H1 (cell line): ENCODE measurements around the gene TNFRSF8. TPM values are rescaled to one million over a fixed set of nuclear protein-coding genes. Genes with fewer than 3 reads are reported as not detected.

ENCODE experiments used
- CTCF ChIA-PET: fragments of 300-600 bp; sonication (Branson Sonifier 250); formaldehyde crosslinking; loops from one replicate; lab custom pipeline; 2021; ENCODE audit not compliant: partially characterized antibody; lab: Charles Lee
- POLR2A ChIA-PET: fragments of 300-600 bp; sonication (Branson Sonifier 250); formaldehyde crosslinking; loops from one replicate; lab custom pipeline; 2021; ENCODE audit warnings: inconsistent platforms; ENCODE audit not compliant: partially characterized antibody; lab: Charles Lee
- DNase-seq, 2 experiments: peaks; one replicate each; pipeline versions ENCODE4 v3.0.0 to v3.0.0-alpha.2; 2010 to 2022; ENCODE audit warnings: low spot score in 2 of 2, low read depth in 1 of 2, mixed read lengths in 1 of 2
- FAIRE-seq: peaks from 2 replicates; lab custom pipeline; 2011; peaks lifted over from hg19 to GRCh38; lab: Jason Lieb, UNC
- H2AFZ ChIP-seq: 2 replicates; pipeline ENCODE4 v1.8.1; 2012; ENCODE audit warnings: low read length, inconsistent platforms
- H2AK5ac ChIP-seq: 2 replicates; pipeline ENCODE4 v1.6.1; 2013; ENCODE audit warnings: low read depth, low read length
- H2BK120ac ChIP-seq: replicated peaks from 2 replicates; pipeline ENCODE3; 2013; ENCODE audit warnings: low read depth, low read length, inconsistent platforms
- H2BK12ac ChIP-seq: 2 replicates; pipeline ENCODE4 v1.6.1; 2013; ENCODE audit warnings: low read depth, low read length
- H2BK15ac ChIP-seq: 2 replicates; pipeline ENCODE4 v1.6.1; 2013; ENCODE audit warnings: low read length
- H2BK20ac ChIP-seq: 2 replicates; pipeline ENCODE4 v1.6.1; 2013; ENCODE audit warnings: low read length
- H2BK5ac ChIP-seq: 2 replicates; pipeline ENCODE4 v1.6.1; 2013; ENCODE audit warnings: low read depth, low read length
- H3K14ac ChIP-seq: 2 replicates; pipeline ENCODE4 v1.6.1; 2013; ENCODE audit warnings: inconsistent platforms; ENCODE audit not compliant: insufficient read length
- H3K18ac ChIP-seq: 2 replicates; pipeline ENCODE4 v1.6.1; 2013; ENCODE audit warnings: low read length; ENCODE audit errors: extremely low read depth
- H3K23ac ChIP-seq: 2 replicates; pipeline ENCODE4 v1.6.1; 2013; ENCODE audit warnings: inconsistent platforms; ENCODE audit not compliant: insufficient read length
- H3K23me2 ChIP-seq: 2 replicates; pipeline ENCODE4 v1.6.1; 2013; ENCODE audit warnings: low read depth, low read length
- H3K27ac ChIP-seq: 2 replicates; pipeline ENCODE4 v1.6.1; 2011; ENCODE audit warnings: low read depth, low read length, inconsistent platforms
- H3K27me3 ChIP-seq, 4 experiments: replicated peaks in 1 of 4; 1 replicate in 1 of 4; 2 replicates in 3 of 4; pipeline versions ENCODE4 v1.6.1 to v1.8.1; 2011 to 2013; ENCODE audit warnings: low read length in 3 of 4, mild to moderate bottlenecking in 3 of 4, inconsistent platforms in 2 of 4, mixed read lengths in 2 of 4, moderate library complexity in 1 of 4; ENCODE audit not compliant: control insufficient read depth in 3 of 4, insufficient read depth in 3 of 4; ENCODE audit errors: extremely low read depth in 1 of 4
- H3K36me3 ChIP-seq, 4 experiments: 2 replicates each; pipeline versions ENCODE4 v1.6.1 to v1.8.1; 2011 to 2013; ENCODE audit warnings: mild to moderate bottlenecking in 4 of 4, low read length in 3 of 4, moderate library complexity in 2 of 4, control low read depth in 1 of 4, inconsistent platforms in 1 of 4; ENCODE audit not compliant: insufficient read depth in 4 of 4, control insufficient read depth in 2 of 4
- H3K4ac ChIP-seq: replicated peaks from 2 replicates; pipeline ENCODE3; 2013; ENCODE audit warnings: low read length, low read depth, mixed read lengths, inconsistent platforms; ENCODE audit not compliant: insufficient read length
- H3K4me1 ChIP-seq, 4 experiments: replicated peaks in 1 of 4; 1 replicate in 1 of 4; 2 replicates in 3 of 4; pipeline versions ENCODE4 v1.6.1 to v1.8.1; 2011 to 2013; ENCODE audit warnings: low read length in 3 of 4, inconsistent platforms in 2 of 4, mixed read lengths in 1 of 4; ENCODE audit not compliant: insufficient read depth in 4 of 4, control insufficient read depth in 3 of 4
- H3K4me2 ChIP-seq, 2 experiments: 2 replicates each; pipeline versions ENCODE4 v1.6.1 to v1.8.1; 2011 to 2013; ENCODE audit warnings: low read depth in 2 of 2, low read length in 2 of 2, control low read depth in 1 of 2, inconsistent platforms in 1 of 2, mild to moderate bottlenecking in 1 of 2; ENCODE audit not compliant: insufficient read depth in 1 of 2
- H3K4me3 ChIP-seq, 4 experiments: fragments of 200-600, 300-600 bp in 1 of 4; sonication (generic), shearing (Covaris generic), sonication (Bioruptor Twin) in 1 of 4; 2 replicates each; pipeline versions ENCODE4 v1.5.1 to v1.8.1; 2011 to 2016; ENCODE audit warnings: low read length in 4 of 4, low read depth in 3 of 4, control low read depth in 2 of 4, inconsistent platforms in 2 of 4, mild to moderate bottlenecking in 2 of 4, mixed read lengths in 1 of 4, moderate library complexity in 1 of 4; ENCODE audit not compliant: insufficient read depth in 2 of 4; ENCODE audit errors: extremely low read depth in 1 of 4
- H3K56ac ChIP-seq: replicated peaks from 2 replicates; pipeline ENCODE3; 2013; ENCODE audit warnings: low read depth, mild to moderate bottlenecking, mixed read lengths, low read length, inconsistent platforms; ENCODE audit not compliant: insufficient read length
- H3K79me1 ChIP-seq: 2 replicates; pipeline ENCODE4 v1.6.1; 2013; ENCODE audit warnings: low read depth, low read length, control low read depth
- H3K79me2 ChIP-seq, 2 experiments: 2 replicates each; pipeline versions ENCODE4 v1.6.1 to v1.8.1; 2012 to 2013; ENCODE audit warnings: low read length in 2 of 2, mild to moderate bottlenecking in 2 of 2, inconsistent platforms in 1 of 2; ENCODE audit not compliant: insufficient read depth in 2 of 2, control insufficient read depth in 1 of 2
- H3K9ac ChIP-seq, 4 experiments: replicated peaks in 1 of 4; 1 replicate in 1 of 4; 2 replicates in 3 of 4; pipeline versions ENCODE4 v1.6.1 to v1.8.1; 2011 to 2013; ENCODE audit warnings: low read depth in 3 of 4, low read length in 3 of 4, control low read depth in 2 of 4, mild to moderate bottlenecking in 2 of 4, moderate library complexity in 2 of 4, inconsistent platforms in 1 of 4; ENCODE audit errors: extremely low read depth in 1 of 4
- H3K9me3 ChIP-seq, 2 experiments: 2 replicates each; pipeline versions ENCODE4 v1.6.1 to v1.8.1; 2012 to 2013; ENCODE audit warnings: mild to moderate bottlenecking in 2 of 2, moderate library complexity in 2 of 2, control low read depth in 1 of 2, inconsistent platforms in 1 of 2, low read depth in 1 of 2, low read length in 1 of 2, mixed read lengths in 1 of 2; ENCODE audit not compliant: insufficient read depth in 2 of 2
- H4K20me1 ChIP-seq, 2 experiments: replicated peaks in 1 of 2; 2 replicates each; pipeline versions ENCODE3 to v1.8.1; 2011 to 2013; ENCODE audit warnings: inconsistent platforms in 2 of 2, low read length in 2 of 2, mild to moderate bottlenecking in 1 of 2; ENCODE audit not compliant: insufficient read depth in 2 of 2, control insufficient read depth in 1 of 2
- H4K5ac ChIP-seq: 2 replicates; pipeline ENCODE4 v1.6.1; 2013; ENCODE audit warnings: low read length, low read depth, mixed read lengths, inconsistent platforms; ENCODE audit not compliant: insufficient read length
- H4K8ac ChIP-seq: 2 replicates; pipeline ENCODE4 v1.8.0; 2013; ENCODE audit warnings: mild to moderate bottlenecking, moderate library complexity, low read length, inconsistent platforms; ENCODE audit not compliant: insufficient read depth; ENCODE audit errors: extremely low read depth
- H4K91ac ChIP-seq: replicated peaks from 2 replicates; pipeline ENCODE3; 2013; ENCODE audit warnings: low read length, mixed read lengths, inconsistent platforms; ENCODE audit not compliant: insufficient read length
- BRCA1 ChIP-seq: IDR thresholded peaks from 2 replicates; pipeline ENCODE4 v1.6.1; 2012; ENCODE audit warnings: low read depth, low read length, improper control_type of control experiment
- CBX5 ChIP-seq: fragments of 300-800, 300-1000 bp; sonication (generic); IDR thresholded peaks from 2 replicates; pipeline ENCODE4 v1.7.1; 2016; ENCODE audit warnings: antibody characterized with exemption, low read length, low read depth
- SIN3A ChIP-seq, 2 experiments: IDR thresholded peaks in 1 of 2; conservative IDR thresholded peaks in 1 of 2; 2 replicates each; pipeline ENCODE4 v1.6.1; 2011 to 2012; ENCODE audit warnings: low read length in 2 of 2, improper control_type of control experiment in 1 of 2, low read depth in 1 of 2, mild to moderate bottlenecking in 1 of 2
- TCF12 ChIP-seq: IDR thresholded peaks from 2 replicates; pipeline ENCODE4 v1.6.1; 2011; ENCODE audit warnings: low read depth, mild to moderate bottlenecking, low read length
- ZNF274 ChIP-seq: IDR thresholded peaks from 2 replicates; pipeline ENCODE4 v1.7.0; 2012; ENCODE audit warnings: low read length, borderline replicate concordance; ENCODE audit errors: extremely low read depth
- WGBS, 2 experiments: shearing (Covaris generic) in 1 of 2; methylation state at CpG; one replicate each; pipeline versions ENCODE4 v1.1.6 to v1.1.7; 2013 to 2015; ENCODE audit warnings: low lambda C conversion rate in 2 of 2, mixed read lengths in 2 of 2, inconsistent platforms in 1 of 2, low coverage in 1 of 2, missing lambda C conversion rate in 1 of 2; ENCODE audit not compliant: insufficient replicate concordance in 2 of 2, insufficient coverage in 1 of 2, insufficient read length in 1 of 2; ENCODE audit errors: extremely low coverage in 1 of 2, missing lambda C conversion rate in 1 of 2; 5-methylcytosine and 5-hydroxymethylcytosine counted together
- polyA plus RNA-seq, 7 experiments: library from polyadenylated mRNA; depleted of rRNA in 3 of 7; stranded (reverse) in 5 of 7; unstranded in 2 of 7; fragments of >200 nt in 5 of 7; fragments of 200-250 nt in 2 of 7; gene quantifications; 1 replicate in 5 of 7; 2 replicates in 1 of 7; 4 replicates in 1 of 7; pipeline versions ENCODE4 v1.2.1 to v1.2.3, GENCODE V29; 2011 to 2013; ENCODE audit warnings: missing spikeins in 2 of 7, mixed read lengths in 2 of 7
- total RNA-seq: library from RNA; stranded (reverse); fragmentation: NEBNext Ultra II Directional; extraction: Animal tissue kit (Norgen Biotek cat#: 25700); gene quantifications from 2 replicates; pipeline ENCODE4 v1.2.1, GENCODE V29; 2021

The TNFRSF8 gene
- total and polyA plus RNA-seq, 2 of the 8 experiments (the other 6 are each of a cell fraction or from before 2014, with no cell fraction given), result 23.2 to 32.7 TPM

- Histone ChIP-seq H3K23ac (no peak overlapping the region), H3K79me2 (peaks cover 0 to 29% of the 10 kb centered on the region in 2 experiments; a peak in 2 of 4 replicates), H4K5ac (no peak overlapping the region), H2AK5ac (no peak overlapping the region), H3K79me1 (peaks cover 7% of the 10 kb centered on the region), H3K27me3 (no peaks in the 10 kb centered on the region), H3K4ac (no peak overlapping the region), H3K27ac (no peak overlapping the region), H2BK20ac (no peak overlapping the region), H3K4me3 (no peak overlapping the region), H3K9ac (no peak overlapping the region), H4K8ac (no peak overlapping the region), H3K9me3 (no peaks in the 10 kb centered on the region), H2BK5ac (no peak overlapping the region), H4K20me1 (peaks cover 0 to 4% of the 10 kb centered on the region in 2 experiments), H2BK12ac (no peak overlapping the region), H4K91ac (no peak overlapping the region), H3K56ac (no peak overlapping the region), H3K4me2 (no peak overlapping the region), H3K18ac (no peak overlapping the region), H3K36me3 (peaks cover 0 to 2% (median 0%) of the 10 kb centered on the region in 4 experiments; a peak in 2 of 8 replicates), H2BK120ac (no peak overlapping the region), H3K4me1 (peaks cover 11 to 24% (median 15%) of the 10 kb centered on the region in 4 experiments), H2AFZ (no peak overlapping the region), H3K23me2 (no peaks in the 10 kb centered on the region), H3K14ac (no peak overlapping the region), H2BK15ac (no peak overlapping the region)
- FAIRE-seq, result no peak
- WGBS, 2 experiments, result 92% methylated on average over 3 of the region's 3 CpGs; no CpG with 5 or more reads in 1 of the 2 experiments
- no peak for DNase-seq
- ChIA-PET POLR2A (interaction anchor here (0.8 to 1.6 kb wide), 3 partner anchors 8 to 162 kb away, joined by 3 to 5 read pairs (median 3); no protein-coding TSS in a partner anchor), CTCF (interaction anchor here (1.0 to 2.3 kb wide), 4 partner anchors 7 to 41 kb away, joined by 3 to 15 read pairs (median 8); no protein-coding TSS in a partner anchor)
- TF ChIP-seq SIN3A (conservative IDR thresholded peaks at IDR 0.05 in 1 of 2, IDR thresholded peaks at IDR 0.05 in 1 of 2; ENCODE audit: low read depth in 1 of 2, low read length in 2 of 2), result no peak
- no peak for TF ChIP-seq BRCA1
- TF ChIP-seq TCF12, result no peak
- no peak for TF ChIP-seq CBX5
- no peak for TF ChIP-seq ZNF274
Measured at GRCh38 chr1:12071892-12072291, 8.8 kb downstream of the TNFRSF8 start.
